ENCODE measurements around the gene GATAD2A. TPM values are rescaled to one million over a fixed set of nuclear protein-coding genes. Genes with fewer than 3 reads are reported as not detected.

GATAD2A gene
- polyA plus RNA-seq, 3 donors: 46.4 to 58.0 (median 54.2) TPM

GRCh38 chr19:19546751-19547162 lies 141.3 kb downstream of the GATAD2A start:
- DNase-seq (ENCODE audit: extremely low read depth in 1 of 11, low read depth in 9 of 11, low spot score in 4 of 11): no peak

GRCh38 chr19:19547674-19548336 lies 142.3 kb downstream of the GATAD2A start:
- no peak for DNase-seq (ENCODE audit: extremely low read depth in 1 of 11, low read depth in 9 of 11, low spot score in 4 of 11)

- DNase-seq (ENCODE audit: extremely low read depth in 1 of 11, low read depth in 9 of 11, low spot score in 4 of 11): no peak
Measured at GRCh38 chr19:19548915-19549759, 143.7 kb downstream of the GATAD2A start.

GRCh38 chr19:19549804-19550464 lies 144.5 kb downstream of the GATAD2A start:
- no peak for DNase-seq (ENCODE audit: extremely low read depth in 1 of 11, low read depth in 9 of 11, low spot score in 4 of 11)

- no peak for DNase-seq (ENCODE audit: extremely low read depth in 1 of 11, low read depth in 9 of 11, low spot score in 4 of 11)
Measured at GRCh38 chr19:19550485-19550929, 145.0 kb downstream of the GATAD2A start.

GRCh38 chr19:19550972-19551852 lies 145.7 kb downstream of the GATAD2A start:
- no peak for DNase-seq (ENCODE audit: extremely low read depth in 1 of 11, low read depth in 9 of 11, low spot score in 4 of 11)

GRCh38 chr19:19551853-19552192 lies 146.3 kb downstream of the GATAD2A start:
- DNase-seq (ENCODE audit: extremely low read depth in 1 of 11, low read depth in 9 of 11, low spot score in 4 of 11): no peak

- DNase-seq (ENCODE audit: extremely low read depth in 1 of 11, low read depth in 9 of 11, low spot score in 4 of 11): no peak
Measured at GRCh38 chr19:19552798-19553197, 147.3 kb downstream of the GATAD2A start.

GRCh38 chr19:19553670-19554069 lies 148.2 kb downstream of the GATAD2A start:
- DNase-seq (ENCODE audit: extremely low read depth in 1 of 11, low read depth in 9 of 11, low spot score in 4 of 11): no peak

GRCh38 chr19:19554074-19555023 lies 148.9 kb downstream of the GATAD2A start:
- DNase-seq (ENCODE audit: extremely low read depth in 1 of 11, low read depth in 9 of 11, low spot score in 4 of 11): no peak

- DNase-seq (ENCODE audit: extremely low read depth in 1 of 11, low read depth in 9 of 11, low spot score in 4 of 11): no peak
Measured at GRCh38 chr19:19558055-19558454, 152.6 kb downstream of the GATAD2A start.

Other genes starting within 250 kb of the GATAD2A start
- 1 to 10 TPM; 1.3 to 2.9 (median 1.6) TPM for gene MEF2B, start 235.4 kb upstream of the GATAD2A start, polyA plus RNA-seq (ENCODE audit: insufficient read length in 3 of 3)
- gene BORCS8, start 213.5 kb upstream of the GATAD2A start, polyA plus RNA-seq (ENCODE audit: insufficient read length in 3 of 3): 10 to 100 TPM; 14.8 to 30.0 (median 19.3) TPM
- gene RFXANK, start 213.4 kb upstream of the GATAD2A start, polyA plus RNA-seq (ENCODE audit: insufficient read length in 3 of 3): 10 to 100 TPM; 59.5 to 85.3 (median 74.6) TPM
- 10 to 100 TPM; 11.5 to 13.1 (median 12.6) TPM for gene NR2C2AP, start 202.3 kb upstream of the GATAD2A start, polyA plus RNA-seq (ENCODE audit: insufficient read length in 3 of 3)
- gene NCAN, start 193.7 kb upstream of the GATAD2A start, polyA plus RNA-seq (ENCODE audit: insufficient read length in 3 of 3): under 1 TPM; 0.03 to 0.39 (median 0.09) TPM
- gene TM6SF2, start 132.4 kb upstream of the GATAD2A start, polyA plus RNA-seq (ENCODE audit: insufficient read length in 3 of 3): 1 to 10 TPM; 2.3 to 4.7 (median 3.8) TPM
- 10 to 100 TPM; 50.4 to 65.1 (median 64.6) TPM for gene SUGP1, start 85.2 kb upstream of the GATAD2A start, polyA plus RNA-seq (ENCODE audit: insufficient read length in 3 of 3)
- gene MAU2, start 84.8 kb upstream of the GATAD2A start, polyA plus RNA-seq (ENCODE audit: insufficient read length in 3 of 3): 10 to 100 TPM; 45.0 to 85.6 (median 50.0) TPM
- gene TSSK6, start 109.9 kb downstream of the GATAD2A start, polyA plus RNA-seq (ENCODE audit: insufficient read length in 3 of 3): 1 to 10 TPM in 2 of 3 donors, under 1 TPM in 1; 0.59 to 1.4 (median 1.3) TPM
- gene NDUFA13, start 110.5 kb downstream of the GATAD2A start, polyA plus RNA-seq (ENCODE audit: insufficient read length in 3 of 3): 100 to 1,000 TPM; 241 to 343 (median 284) TPM
- gene YJEFN3, start 123.2 kb downstream of the GATAD2A start, polyA plus RNA-seq (ENCODE audit: insufficient read length in 3 of 3): 10 to 100 TPM in 1 of 3 donors, 1 to 10 TPM in 2; 6.8 to 12.4 (median 9.3) TPM
- gene CILP2, start 132.6 kb downstream of the GATAD2A start, polyA plus RNA-seq (ENCODE audit: insufficient read length in 3 of 3): under 1 TPM; 0.11 to 0.26 (median 0.12) TPM
- 1 to 10 TPM; 2.6 to 9.1 (median 4.0) TPM for gene PBX4, start 213.0 kb downstream of the GATAD2A start, polyA plus RNA-seq (ENCODE audit: insufficient read length in 3 of 3)
- gene LPAR2, start 222.5 kb downstream of the GATAD2A start, polyA plus RNA-seq (ENCODE audit: insufficient read length in 3 of 3): 10 to 100 TPM; 21.6 to 34.5 (median 31.0) TPM
- gene GMIP, start 238.0 kb downstream of the GATAD2A start, polyA plus RNA-seq (ENCODE audit: insufficient read length in 3 of 3): 1 to 10 TPM; 3.6 to 6.9 (median 5.6) TPM

Measured in renal cortex interstitium (tissue), 11 donors.